NOMO-1 treated with dmso at 0.1 percent for 144 hours (cell line): ENCODE data around the gene NACA2.
"Not testable (repeated sequence)": the region's sequence is repeated elsewhere in the genome, so short reads cannot be mapped to it uniquely, and the experiment has no call there.

Experiments used
- DNase-seq: peaks from one replicate; lab custom pipeline; 2025; ENCODE audit not compliant: unreplicated experiment; lab: John Stamatoyannopoulos, UW

NACA2 gene

DNA sequence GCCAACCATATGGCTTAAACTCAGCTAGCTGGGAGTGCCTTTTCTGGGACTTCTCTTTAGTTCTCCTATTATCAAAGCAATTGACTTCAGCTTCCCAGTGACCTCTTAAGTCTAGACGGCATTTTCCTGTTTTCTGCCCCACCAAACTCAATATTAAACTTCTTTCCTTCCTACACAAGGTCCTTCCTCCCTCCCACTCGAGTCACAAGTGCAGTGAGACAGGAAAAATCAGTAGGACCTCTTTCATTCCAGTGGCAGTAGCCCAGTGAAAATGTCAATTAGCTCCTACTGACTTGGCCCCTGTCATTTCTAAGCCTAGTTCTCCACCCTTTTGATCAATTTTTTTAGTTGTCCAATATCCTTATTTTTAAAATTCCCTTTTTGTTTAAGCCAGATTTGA, 9.6 kb upstream of the NACA2 start:
- DNase-seq = no peak

DNA sequence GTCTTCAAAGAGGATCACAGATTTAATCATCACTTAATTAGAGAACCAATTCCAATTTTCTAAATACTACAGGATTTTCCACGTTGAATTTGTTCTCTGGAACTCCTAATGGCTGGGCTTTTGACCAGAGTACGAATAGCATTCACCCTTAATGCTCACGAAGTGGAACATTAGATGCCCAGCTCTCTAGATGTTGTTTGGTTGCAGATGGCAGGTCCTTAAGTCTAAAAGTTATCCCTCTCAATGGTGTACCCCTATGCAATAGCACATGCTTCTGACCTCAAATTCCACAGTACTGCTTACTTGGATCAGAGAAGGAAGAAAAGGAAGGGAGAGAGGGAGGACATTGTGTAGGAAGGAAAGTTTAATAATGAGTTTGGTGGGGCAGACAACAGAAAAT, 8.6 kb upstream of the NACA2 start:
- no peak for DNase-seq

DNA sequence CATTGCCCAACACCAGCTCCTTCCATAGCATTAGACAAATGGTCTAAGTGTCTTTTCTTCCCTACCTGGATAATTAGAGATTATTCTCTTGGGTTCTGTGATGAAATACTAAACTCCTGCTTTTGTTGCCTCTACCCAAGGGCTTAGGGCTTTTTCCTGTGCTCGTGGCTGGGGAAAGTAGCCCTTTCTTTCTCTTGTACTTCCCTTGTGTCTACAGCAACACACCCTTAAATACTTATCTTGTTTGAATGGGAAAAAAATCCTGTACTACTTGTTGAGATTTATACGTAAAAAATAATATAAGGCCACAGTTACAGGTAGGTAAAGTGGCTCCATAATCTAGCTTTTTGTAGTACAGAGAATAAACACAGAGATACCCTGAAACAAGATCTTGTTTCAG, 7.0 kb upstream of the NACA2 start:
- no peak for DNase-seq

DNA sequence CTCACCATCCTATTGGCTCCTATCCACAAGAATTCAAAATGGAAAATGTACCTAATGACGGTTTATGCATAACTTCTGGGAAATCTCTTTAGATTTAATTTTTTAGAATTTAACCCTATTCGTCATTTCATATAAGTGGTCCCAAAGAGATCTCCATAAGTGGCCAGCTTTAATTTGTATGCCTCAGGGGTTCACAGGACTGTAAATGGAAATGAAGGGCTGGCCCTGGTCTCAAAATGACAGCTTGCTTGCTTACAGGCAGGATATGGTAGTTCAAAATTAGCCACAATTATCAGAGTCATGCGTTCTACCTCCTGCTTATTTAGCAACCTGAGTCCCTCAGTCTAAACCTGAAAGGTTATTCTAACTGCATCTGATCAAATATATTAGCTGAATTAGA, 6.6 kb upstream of the NACA2 start:
- no peak for DNase-seq

DNA sequence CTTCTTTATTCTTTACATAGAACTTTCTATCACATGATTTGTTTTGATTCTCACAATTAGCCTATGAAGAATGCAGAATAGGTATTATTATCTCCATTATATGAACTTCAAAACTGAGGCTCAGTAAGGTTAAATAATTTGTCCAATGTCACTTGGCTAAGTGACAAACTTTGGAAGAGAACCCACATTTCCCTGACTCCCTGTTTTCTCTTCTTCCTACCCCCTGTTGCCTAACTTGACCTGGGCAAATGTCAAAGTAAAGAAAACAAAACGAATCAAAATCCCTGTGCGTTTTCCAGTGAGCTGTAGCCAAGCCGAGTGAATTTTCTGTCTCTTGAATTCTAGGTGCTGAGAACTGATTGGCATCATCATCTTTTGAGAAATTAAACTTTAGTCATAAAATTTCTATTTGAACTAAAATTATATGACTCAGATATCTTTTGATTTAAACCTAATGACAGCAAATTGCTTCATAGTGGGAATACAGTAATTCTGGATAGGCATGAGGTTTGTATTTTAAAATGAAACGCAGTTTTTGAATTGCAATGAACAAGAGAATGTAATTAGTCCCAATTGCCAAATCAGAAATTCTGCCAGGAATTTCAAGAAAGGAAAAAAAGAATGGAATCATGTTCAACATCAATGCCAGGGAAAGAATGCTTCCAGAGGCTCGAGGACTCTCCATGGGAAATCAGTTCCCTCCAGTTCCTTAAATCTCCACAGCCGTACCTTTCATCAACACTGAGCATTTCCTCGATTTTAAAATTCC, 4.6 kb upstream of the NACA2 start:
- no peak for DNase-seq

DNA sequence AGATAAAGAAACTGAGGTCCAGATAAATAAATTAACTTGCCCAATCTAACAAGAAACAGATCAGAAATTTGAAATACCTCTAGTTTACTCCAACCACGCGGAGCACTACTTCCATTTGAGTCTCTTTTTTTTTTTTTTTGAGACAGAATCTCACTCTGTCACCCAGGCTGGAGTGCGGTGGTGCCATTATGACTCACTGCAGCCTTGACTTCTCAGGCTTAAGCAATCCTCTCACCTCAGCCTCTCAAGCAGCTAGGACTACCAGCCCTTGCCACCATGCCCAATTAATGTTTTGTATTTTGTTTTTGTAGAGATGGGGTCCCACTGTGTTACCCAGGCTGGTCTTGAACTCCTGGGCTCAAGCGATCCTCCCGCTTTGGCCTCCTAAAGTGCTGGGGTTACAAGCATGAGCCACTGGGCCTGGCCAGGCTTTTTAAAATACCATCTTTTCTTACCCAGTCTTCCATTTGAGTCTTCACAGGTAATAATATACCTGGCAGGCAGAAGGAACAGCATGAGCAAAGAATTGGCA, 3.3 kb upstream of the NACA2 start:
- DNase-seq = no peak

DNA sequence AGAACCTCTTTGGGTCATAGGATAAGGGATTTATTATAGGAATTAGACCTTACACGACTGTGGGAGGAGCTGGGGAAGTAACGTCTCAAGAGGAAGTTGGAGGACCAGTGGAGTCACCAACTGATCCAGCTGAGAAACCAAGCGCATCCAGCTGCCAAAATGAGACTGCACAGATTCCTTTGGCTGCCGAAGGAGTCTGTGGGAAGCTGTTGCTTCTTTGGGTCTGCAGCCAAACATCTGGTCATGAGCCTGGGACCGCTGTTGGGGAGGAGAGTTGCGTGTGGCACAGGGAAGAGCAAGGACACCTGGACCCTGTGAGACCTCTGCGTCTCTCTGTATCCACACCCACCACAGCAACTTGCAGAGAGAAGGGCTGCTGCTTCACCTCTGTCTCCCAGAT, 2.4 kb upstream of the NACA2 start:
- DNase-seq = no peak

DNA sequence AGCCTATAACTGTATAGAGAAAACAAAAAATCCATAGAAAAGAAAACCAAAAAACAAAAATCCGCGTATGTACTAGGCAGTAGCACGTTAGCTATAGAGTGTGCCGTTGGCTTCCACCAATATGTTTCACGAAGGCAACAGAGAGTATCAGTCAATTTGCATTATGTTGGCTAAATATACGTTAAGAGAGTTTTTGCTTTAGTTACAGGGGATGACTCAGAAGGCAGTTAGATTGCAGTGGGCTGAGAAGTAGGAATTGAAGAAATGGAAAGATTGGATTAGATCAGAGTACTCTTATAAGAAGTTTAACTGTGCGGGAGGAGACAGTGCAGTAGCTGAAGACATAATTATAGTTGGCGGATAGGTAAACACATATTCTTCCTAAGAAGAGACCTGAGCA, 911 bp upstream of the NACA2 start:
- DNase-seq = no peak

DNA sequence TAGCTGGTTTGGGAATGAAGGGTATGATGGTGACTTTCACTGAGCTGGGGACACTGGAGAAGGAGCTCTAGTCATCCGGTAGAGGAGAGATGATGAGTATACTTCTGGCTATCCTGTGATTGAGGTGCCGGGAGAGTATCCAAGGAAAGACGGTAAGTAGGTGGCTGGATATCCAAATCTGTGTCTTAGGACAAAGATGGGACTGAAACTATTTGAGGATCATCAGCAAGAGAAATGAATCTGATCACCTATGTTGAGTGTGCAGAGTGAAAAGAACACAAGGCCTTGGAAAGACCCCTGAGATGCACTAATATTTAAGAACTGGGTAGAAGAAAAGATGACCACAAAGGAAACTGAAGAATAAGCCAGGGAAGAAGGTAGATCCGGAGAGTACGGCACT, 1.0 kb downstream of the NACA2 start:
- no peak for DNase-seq

DNA sequence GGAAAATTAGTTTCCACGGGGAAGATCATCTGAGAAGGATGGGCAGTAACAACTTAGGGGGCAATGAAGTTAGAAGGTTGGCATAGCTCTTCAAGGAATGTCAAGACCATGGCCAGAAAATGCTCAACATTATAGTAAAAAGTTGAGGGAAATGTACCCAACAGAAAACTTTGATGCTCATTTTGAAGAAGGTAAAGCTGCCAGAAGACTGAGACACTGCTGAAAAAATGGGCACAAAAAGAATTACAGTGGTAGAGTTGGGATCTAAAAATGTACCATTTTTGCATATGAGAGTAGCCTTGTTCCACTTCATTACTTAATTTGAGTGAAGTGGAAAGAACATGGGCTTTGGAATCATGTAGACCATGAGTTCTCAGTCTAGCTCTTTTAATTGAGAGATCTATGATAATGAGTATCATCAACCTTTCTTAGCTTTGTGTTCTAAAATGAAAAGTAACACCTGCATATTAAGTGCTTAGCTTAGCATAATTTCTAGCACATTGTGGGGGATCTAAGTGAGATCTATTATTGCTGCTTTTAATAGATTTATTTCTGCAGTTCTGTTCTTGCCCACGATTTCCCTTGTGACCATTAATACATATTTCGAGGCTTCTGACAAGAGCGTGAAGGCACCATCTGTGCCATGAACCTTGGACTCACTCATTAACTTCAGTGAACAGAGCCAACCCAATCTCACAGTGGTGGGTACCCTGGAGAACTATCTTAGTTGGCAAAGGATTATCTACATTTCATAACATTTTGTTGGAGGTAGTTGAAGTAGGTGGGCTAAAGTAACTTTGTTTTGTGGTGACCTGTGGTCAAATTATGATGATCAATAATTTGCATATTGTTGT, 3.0 kb downstream of the NACA2 start:
- DNase-seq = no peak

DNA sequence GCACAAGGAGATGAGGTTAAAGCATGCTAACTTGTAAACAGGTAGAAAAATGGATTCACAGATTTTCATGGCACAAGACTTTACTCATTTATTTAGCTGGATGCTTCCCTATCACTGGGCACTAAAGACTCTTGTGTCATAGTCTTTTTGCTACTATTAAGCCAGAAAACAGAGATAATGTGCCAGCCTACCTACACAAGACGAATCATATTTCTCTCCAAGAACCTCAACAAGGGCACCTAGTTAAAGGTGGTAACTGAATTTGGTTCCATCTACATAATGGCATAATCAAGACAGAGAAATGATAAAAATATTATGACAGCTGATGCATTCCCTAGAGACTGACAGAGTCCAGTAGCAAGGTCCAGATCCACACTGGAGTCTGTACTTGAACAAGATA, 3.8 kb downstream of the NACA2 start:
- no peak for DNase-seq

DNA sequence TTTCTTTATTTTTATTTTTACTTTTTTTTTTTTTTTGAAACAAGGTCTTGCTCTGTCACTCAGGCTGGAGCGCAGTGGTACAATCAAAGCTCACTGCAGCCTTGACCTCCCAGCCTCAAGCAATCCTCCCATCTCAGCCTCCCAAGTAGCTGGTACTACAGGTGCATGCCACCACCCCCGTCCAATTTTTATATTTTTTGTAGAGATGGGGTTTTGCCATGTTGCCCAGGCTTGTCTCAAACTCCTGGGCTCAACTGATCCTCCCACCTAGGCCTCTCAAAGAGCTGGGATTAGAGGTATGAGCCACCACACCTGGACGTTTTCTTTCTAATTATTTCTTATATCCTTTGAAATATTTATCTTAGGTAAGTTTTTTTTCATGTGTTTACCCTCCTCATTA, 4.4 kb downstream of the NACA2 start:
- DNase-seq = not testable (repeated sequence)

DNA sequence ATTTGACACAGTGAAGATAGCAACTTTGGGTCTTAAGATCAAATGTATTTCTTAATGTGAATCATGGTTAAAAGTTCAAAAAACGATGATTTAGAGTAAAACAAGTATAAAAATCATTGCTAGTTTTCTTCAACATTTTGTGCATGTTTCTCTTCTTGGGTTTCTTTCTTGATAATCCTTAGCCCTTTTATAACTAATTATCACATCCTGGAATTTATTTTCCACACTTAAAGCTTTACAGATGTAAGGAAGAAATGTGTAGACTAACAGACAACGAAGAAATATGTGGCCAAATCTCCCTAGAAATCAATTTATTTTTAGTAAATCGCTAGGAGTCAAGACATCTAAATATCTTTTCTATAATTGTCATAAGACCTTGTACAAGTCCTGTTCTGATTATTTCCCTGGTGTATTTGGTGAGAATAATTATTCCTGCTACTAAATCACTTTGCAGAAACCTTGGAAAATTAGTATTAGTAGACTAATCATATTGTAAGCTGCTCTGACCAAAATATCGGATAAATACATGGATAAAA, 4.9 kb downstream of the NACA2 start:
- no peak for DNase-seq

DNA sequence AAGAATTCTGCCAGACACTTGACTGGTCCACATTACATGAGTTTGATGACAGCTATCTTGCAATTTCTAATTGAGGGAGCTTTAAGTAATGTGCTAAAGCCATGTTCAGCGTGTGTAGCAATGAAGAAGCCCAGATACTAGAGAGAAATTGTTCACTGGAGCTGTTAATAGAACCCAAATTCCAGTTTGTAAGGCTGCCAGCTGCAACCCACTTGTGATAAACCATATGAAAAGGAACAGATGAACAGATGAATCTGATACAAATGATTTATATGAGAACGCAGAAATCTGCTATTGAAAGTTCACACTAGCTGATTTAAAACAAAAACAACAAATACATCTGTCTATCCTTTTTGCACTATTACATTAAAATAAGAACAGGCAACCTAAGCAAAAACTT, 6.2 kb downstream of the NACA2 start:
- DNase-seq = no peak

DNA sequence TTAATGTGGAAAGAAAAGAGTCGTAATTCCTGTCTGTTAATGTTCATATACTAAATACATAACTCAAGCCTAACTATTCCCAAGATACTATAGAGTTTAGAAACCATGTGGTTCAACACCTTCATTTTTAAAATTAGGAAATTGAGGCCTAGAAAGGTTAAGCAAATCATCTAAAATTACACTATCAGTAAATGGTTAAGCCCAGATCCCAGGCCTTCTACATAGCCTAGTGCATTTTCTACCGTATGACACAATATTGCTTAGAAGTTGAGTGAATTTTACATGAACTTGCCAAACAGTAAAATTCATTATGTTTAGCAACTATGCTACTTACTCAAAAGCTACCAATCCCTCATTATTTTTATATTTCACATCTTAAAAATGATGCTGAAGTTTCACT, 6.8 kb downstream of the NACA2 start:
- no peak for DNase-seq

DNA sequence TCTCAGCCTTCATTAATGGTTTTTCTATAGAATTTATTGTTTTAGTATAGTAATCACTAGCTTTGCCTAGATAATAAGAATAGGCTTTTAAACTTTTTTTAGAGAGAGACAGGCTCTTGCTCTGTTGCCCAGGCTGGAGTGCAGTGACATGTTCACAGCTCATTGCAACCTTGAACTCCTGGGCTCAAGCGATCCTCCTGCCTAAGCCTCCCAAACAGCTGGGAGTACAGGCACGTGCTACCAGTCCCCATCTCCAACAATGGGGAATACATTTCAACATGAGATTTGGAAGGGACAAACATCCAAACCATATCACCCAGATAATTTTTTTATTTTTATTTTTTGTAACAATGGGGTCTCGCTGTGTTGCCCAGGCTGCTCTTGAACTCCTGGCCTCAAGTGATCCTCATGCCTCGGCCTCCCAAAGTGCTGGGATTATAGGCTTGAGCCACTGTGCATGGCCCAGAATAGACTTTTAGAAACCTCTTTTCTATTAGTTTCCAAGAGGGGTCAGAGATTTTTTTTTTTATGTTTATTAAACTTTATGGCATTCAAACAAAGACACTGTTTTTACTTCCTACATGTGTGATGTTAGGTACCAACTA, 7.3 kb downstream of the NACA2 start:
- DNase-seq = no peak

DNA sequence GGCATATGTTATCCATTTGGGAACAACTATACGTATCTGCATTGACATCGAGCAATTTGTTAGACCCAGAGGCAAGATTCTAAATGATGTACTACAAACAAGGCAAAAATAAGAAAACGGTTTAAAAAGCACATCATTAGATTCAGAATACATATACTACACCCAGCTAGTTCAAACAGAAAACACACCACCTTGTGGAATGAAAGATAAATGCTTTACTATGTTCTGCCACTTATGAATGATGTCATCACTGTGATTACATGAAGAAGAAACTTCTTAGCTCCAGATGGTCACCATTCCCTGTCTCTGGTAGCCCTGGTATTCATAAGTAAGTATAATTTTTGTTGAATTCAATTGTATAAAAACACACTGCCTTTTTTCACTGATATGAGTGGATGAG, 7.8 kb downstream of the NACA2 start:
- DNase-seq = no peak

DNA sequence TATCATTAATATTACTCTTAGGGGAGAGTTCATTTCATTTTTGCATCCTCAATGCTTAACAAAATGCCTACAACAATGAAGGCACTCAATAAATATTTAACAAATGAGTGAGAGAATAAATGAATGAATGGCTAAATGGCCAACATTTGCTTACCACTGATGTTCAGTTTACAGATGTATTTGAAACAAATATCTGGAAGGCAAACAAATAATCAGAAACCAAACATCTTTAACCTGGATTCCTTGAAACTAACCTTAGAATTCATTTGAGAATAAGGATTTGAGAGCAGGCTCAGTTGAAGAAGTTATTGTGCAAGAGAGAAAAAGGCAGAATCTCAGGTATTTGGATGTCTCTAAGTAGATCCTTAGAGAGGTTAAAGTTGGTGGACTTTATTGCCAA, 8.4 kb downstream of the NACA2 start:
- no peak for DNase-seq

DNA sequence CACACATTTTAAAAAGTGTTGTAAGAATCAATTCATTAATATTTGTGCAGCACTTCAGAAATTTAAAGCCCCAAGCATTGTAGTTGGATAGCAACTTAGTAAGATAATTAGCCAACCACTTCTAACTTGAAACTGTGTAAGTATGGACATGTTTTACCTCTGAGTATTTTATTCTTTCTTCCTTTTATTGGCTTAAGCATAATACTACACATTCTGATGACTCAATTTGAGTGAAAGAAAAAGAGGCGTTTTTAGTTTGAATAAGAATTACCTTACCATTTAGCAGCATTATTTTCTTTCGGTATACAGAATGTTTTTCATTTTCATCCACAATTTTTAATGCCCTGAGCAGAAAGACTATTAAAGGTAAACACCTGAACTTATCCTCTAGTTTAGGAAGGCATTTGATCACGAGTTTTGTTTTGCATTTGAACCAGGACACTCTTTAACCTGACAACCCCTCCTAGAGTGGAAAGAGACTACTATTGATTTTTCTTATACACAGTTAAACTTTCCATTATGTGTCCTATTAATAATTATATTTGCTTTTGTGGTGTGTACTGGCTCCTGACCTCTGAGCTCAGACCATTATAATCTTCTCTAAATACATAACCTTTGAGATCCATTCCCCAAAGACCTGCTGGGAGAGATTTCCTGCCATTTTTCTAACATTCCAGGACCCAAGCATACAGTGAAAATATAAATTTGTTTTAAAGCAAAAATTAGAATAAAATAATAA, 9.2 kb downstream of the NACA2 start:
- DNase-seq = no peak

DNA sequence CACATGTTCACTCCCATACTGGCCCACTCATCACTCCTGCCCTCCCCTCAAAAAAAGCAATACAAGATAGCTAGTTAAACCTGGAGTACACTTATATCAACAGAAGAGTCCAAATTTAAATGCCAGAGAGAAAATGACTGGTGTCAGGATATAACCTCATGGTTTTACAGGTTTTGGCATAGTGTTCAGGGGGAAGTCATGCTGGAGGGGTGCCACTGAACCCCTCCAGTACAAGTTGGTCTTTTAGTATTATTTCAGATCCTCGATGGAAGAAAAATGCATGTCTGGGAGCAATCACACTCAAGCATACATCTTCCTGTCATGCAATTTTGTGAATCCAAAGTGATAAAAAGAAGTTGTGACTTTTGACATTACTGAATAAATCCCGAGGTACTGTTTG, 10.5 kb downstream of the NACA2 start:
- DNase-seq = no peak

DNA sequence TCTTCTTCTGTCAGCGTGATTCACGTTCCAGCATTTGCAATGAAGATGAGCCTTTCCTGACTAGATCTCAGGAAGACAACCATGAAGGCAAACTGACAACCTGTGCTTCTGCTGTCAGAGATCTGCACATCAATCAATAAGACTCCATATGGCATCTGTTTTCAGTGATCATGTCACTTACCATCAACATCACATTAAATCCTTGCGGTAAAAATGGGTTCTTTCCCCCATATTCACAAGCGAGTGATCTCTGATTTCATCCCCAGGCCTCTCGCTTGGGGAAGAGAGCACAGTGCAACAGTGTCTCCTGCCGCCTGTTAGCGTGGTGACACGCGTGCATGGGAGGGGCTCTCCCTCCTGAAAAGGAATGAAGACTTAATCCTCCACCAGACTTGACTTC, 11.1 kb downstream of the NACA2 start:
- DNase-seq = no peak
